OCI-LY7 (cell line): ENCODE data around the gene B3GNT9. TPM values are rescaled to one million over a fixed set of nuclear protein-coding genes. Genes with fewer than 3 reads are reported as not detected.
A peak's percentile ranks its signal among the peaks of the same experiment; 100 is the strongest.

Experiments used
- BruUV-seq: library from RNA; stranded (reverse); fragments of 400-500 nt; replicated peaks from 2 replicates; lab custom pipeline; 2021; lab: Mats Ljungman, UMichigan
- CTCF ChIA-PET: fragments of 300-600 bp; sonication (Branson Sonifier 250); formaldehyde crosslinking; loops from one replicate; lab custom pipeline; 2022; ENCODE audit warnings: antibody characterized with exemption; ENCODE audit not compliant: unreplicated experiment; lab: Charles Lee
- POLR2A ChIA-PET: fragments of 300-600 bp; sonication (Branson Sonifier 250); formaldehyde crosslinking; loops from one replicate; lab custom pipeline; 2022; ENCODE audit warnings: antibody characterized with exemption; lab: Charles Lee
- DNase-seq: peaks from one replicate; pipeline ENCODE4 v3.0.0-alpha.2; 2015; ENCODE audit warnings: low spot score
- H2AFZ ChIP-seq: fragments of 200-600 bp; sonication (generic), shearing (Covaris generic); 2 replicates; pipeline ENCODE4 v1.6.1; 2014; ENCODE audit warnings: mild to moderate bottlenecking, antibody characterized with exemption, low read length, moderate library complexity
- H3K27ac ChIP-seq: fragments of 200-600 bp; sonication (generic); 2 replicates; pipeline ENCODE4 v1.5.1; 2014; ENCODE audit warnings: mixed run types, low read depth, mild to moderate bottlenecking, moderate library complexity, low read length, inconsistent platforms; ENCODE audit not compliant: poor library complexity, severe bottlenecking
- H3K36me3 ChIP-seq: fragments of 200-600 bp; sonication (generic); 2 replicates; pipeline ENCODE4 v1.6.1; 2014; ENCODE audit warnings: mild to moderate bottlenecking, antibody characterized with exemption, low read length, moderate library complexity, mixed read lengths; ENCODE audit not compliant: insufficient read depth
- H3K4me1 ChIP-seq: fragments of 200-600 bp; sonication (generic); 2 replicates; pipeline ENCODE4 v1.5.1; 2014; ENCODE audit warnings: mild to moderate bottlenecking, low read length; ENCODE audit not compliant: insufficient read depth, poor library complexity, severe bottlenecking
- H3K4me2 ChIP-seq: fragments of 200-600 bp; sonication (generic); 2 replicates; pipeline ENCODE4 v1.6.1; 2014; ENCODE audit warnings: mild to moderate bottlenecking, low read length
- H3K4me3 ChIP-seq: fragments of 200-600 bp; sonication (generic); 2 replicates; pipeline ENCODE4 v1.5.1; 2014; ENCODE audit warnings: mild to moderate bottlenecking, low read depth, low read length; ENCODE audit not compliant: poor library complexity, severe bottlenecking
- H3K79me2 ChIP-seq: fragments of 200-600 bp; sonication (generic); 2 replicates; pipeline ENCODE4 v1.6.1; 2016; ENCODE audit warnings: low read depth, mild to moderate bottlenecking, low read length, moderate library complexity, mixed read lengths; ENCODE audit not compliant: insufficient read depth
- H3K9me2 ChIP-seq: fragments of 200-600 bp; sonication (generic); 2 replicates; pipeline ENCODE4 v1.6.1; 2016; ENCODE audit warnings: mild to moderate bottlenecking, low read length, mixed read lengths; ENCODE audit not compliant: insufficient read depth
- H3K9me3 ChIP-seq: fragments of 200-600 bp; sonication (generic); 2 replicates; pipeline ENCODE4 v1.6.1; 2014; ENCODE audit warnings: mild to moderate bottlenecking, mixed run types, low read length, mixed read lengths
- H4K20me1 ChIP-seq: fragments of 200-600 bp; sonication (generic); 2 replicates; pipeline ENCODE4 v1.6.1; 2014; ENCODE audit warnings: mild to moderate bottlenecking, antibody characterized with exemption, low read length, moderate library complexity, mixed read lengths; ENCODE audit not compliant: insufficient read depth
- EZH2phosphoT487 ChIP-seq: fragments of 200-600 bp; sonication (generic); IDR thresholded peaks from 2 replicates; pipeline ENCODE4 v1.6.1; 2018; ENCODE audit warnings: low read depth, borderline replicate concordance, mild to moderate bottlenecking, mixed run types, antibody characterized with exemption, low read length, moderate library complexity, mixed read lengths
- intact Hi-C: fragments of 100-400 bp; cut with micrococcal nuclease; formaldehyde crosslinking; loops from one replicate; pipeline ENCODE4 v1.10.0; 2022; ENCODE audit not compliant: unreplicated experiment
- total RNA-seq, 2 experiments: library from RNA; depleted of rRNA in 1 of 2; stranded (reverse); fragments of >200 nt in 1 of 2; shearing (Covaris generic) in 1 of 2; gene quantifications; 2 replicates each; pipeline ENCODE4 v1.2.3, GENCODE V29; 2014 to 2022
- TF ChIP-seq, protein P1 (sequence below): fragments of 200-600 bp; sonication (generic); conservative IDR thresholded peaks from 2 replicates; pipeline ENCODE4 v1.5.1; 2014; ENCODE audit warnings: mild to moderate bottlenecking, antibody characterized with exemption, low read length, moderate library complexity, mixed read lengths

B3GNT9 gene
- total RNA-seq, 2 experiments from 2014 or later, result 1.1 to 2.7 TPM

DNA sequence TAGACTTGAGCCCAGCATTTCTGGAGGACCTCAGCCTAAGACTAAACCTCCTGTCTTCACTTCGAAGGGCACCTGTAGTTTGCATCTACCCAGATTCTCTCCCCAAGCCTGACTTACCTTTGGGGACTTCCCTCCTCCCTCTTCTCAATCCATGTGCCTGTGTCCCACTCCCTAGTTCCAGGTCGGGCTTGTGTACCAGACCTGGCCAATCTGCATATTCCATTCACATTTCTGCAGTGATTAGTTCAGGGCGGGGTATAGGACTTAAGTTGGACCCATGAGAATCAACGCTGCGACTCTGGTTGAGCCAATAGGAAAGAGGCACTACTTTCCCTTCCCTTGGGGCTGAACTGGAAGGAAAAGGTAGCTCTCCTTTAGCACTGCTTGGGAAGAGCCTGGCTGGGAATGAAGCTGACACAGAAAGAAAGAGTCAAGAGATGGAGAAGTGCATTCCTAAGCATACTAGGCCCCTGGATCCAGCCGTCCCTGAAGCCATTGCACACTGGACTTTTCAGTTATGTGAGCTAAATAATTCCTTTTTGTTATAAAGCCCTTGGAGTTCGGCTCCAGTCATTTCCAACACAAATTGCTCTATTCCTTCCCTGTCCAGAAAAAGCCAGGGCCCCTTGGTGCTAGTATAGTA, 6.4 kb upstream of the B3GNT9 start:
- peaks cover 21% of the 10 kb centered on the region for H3K4me1 ChIP-seq
- H3K27ac ChIP-seq, result no peak overlapping the region
- H3K9me3 ChIP-seq, result no peaks in the 10 kb centered on the region
- H3K79me2 ChIP-seq, result no peaks in the 10 kb centered on the region
- no peak overlapping the region for H3K4me3 ChIP-seq
- CTCF ChIA-PET, result interaction anchor here (0.8 kb wide), 1 partner anchor 8 kb away, joined by 3 read pairs; no protein-coding TSS in a partner anchor
- no peaks in the 10 kb centered on the region for H3K36me3 ChIP-seq
- intact Hi-C loops, result no loop called here
- no peaks in the 10 kb centered on the region for H4K20me1 ChIP-seq
- POLR2A ChIA-PET, result no interaction called here
- H2AFZ ChIP-seq, result no peak overlapping the region
- no peak for DNase-seq
- TF ChIP-seq, protein P1, sequence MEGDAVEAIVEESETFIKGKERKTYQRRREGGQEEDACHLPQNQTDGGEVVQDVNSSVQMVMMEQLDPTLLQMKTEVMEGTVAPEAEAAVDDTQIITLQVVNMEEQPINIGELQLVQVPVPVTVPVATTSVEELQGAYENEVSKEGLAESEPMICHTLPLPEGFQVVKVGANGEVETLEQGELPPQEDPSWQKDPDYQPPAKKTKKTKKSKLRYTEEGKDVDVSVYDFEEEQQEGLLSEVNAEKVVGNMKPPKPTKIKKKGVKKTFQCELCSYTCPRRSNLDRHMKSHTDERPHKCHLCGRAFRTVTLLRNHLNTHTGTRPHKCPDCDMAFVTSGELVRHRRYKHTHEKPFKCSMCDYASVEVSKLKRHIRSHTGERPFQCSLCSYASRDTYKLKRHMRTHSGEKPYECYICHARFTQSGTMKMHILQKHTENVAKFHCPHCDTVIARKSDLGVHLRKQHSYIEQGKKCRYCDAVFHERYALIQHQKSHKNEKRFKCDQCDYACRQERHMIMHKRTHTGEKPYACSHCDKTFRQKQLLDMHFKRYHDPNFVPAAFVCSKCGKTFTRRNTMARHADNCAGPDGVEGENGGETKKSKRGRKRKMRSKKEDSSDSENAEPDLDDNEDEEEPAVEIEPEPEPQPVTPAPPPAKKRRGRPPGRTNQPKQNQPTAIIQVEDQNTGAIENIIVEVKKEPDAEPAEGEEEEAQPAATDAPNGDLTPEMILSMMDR, result no peak
- TF ChIP-seq EZH2phosphoT487, result no peak
- BruUV-seq, result no TSS peak
- H3K9me2 ChIP-seq, result no peaks in the 10 kb centered on the region
- no peak overlapping the region for H3K4me2 ChIP-seq

DNA sequence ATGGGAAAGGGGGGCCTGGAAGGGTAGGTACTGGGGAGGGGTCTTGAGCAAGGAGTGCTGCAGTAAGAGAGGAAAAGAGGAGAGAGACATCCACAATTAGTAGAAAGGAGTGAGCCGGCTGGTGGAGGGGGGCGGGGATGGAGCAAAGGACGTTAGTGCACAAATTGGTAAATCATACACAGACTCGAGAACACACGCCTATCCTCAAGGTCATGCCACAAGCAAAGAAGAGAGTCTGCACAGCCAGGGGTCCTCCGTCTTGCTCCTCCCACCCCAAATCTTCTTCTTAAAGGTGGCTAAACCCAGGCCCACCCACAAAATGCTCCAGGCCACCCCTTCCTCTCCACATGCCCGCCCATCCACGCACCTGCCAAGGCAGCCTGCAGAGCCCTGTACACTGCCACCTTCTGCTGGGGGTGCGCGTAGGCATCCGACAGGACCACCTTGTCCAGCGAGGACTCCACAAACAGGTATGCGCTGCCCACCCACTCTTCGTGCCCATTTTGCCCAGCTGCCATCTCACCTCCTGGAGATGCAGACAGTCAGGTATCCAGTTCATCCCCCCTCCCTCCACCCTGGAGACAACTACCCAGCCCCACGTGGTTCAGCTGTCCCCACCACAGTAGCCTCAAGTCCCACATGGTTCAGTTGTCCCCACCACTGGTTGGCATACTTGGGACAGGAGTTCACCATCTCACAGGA, 5.5 kb upstream of the B3GNT9 start:
- H3K4me1 ChIP-seq, result peaks cover 21% of the 10 kb centered on the region
- no peaks in the 10 kb centered on the region for H3K79me2 ChIP-seq
- H3K4me3 ChIP-seq, result no peak overlapping the region
- no peak overlapping the region for H3K27ac ChIP-seq
- no peak for DNase-seq
- no peaks in the 10 kb centered on the region for H3K9me3 ChIP-seq
- TF ChIP-seq, protein P1, result peak; percentile 42
- no peak for TF ChIP-seq EZH2phosphoT487
- CTCF ChIA-PET, result interaction anchor here (0.5 kb wide), 1 partner anchor 212 kb away, joined by 4 read pairs; no protein-coding TSS in a partner anchor
- H3K36me3 ChIP-seq, result no peaks in the 10 kb centered on the region
- no TSS peak for BruUV-seq
- no peak overlapping the region for H2AFZ ChIP-seq
- no peak overlapping the region for H3K4me2 ChIP-seq
- H3K9me2 ChIP-seq, result no peaks in the 10 kb centered on the region
- POLR2A ChIA-PET, result interaction anchor here (0.5 kb wide), 1 partner anchor 45 kb away, joined by 3 read pairs; no protein-coding TSS in a partner anchor
- H4K20me1 ChIP-seq, result no peaks in the 10 kb centered on the region
- intact Hi-C loops, result no loop called here
